ENCODE results near the gene ACADSB. TPM values are rescaled to one million over a fixed set of nuclear protein-coding genes. Genes with fewer than 3 reads are reported as not detected.

Gene ACADSB
- total and polyA plus RNA-seq, 5 donors, result 19.5 to 90.9 (median 70.4) TPM

- Histone ChIP-seq H3K27ac (ENCODE audit: low read length) (no peak overlapping the region), H3K27me3 (ENCODE audit: control insufficient read depth, insufficient read depth) (no peaks in the 10 kb centered on the region), H3K9me3 (ENCODE audit: control insufficient read depth, low read length) (no peaks in the 10 kb centered on the region), H3K4me1 (ENCODE audit: control insufficient read depth, insufficient read depth, low read length) (no peaks in the 10 kb centered on the region), H3K4me3 (ENCODE audit: low read length) (no peak overlapping the region)
- 60% methylated on average over 7 of the region's 7 CpGs for WGBS
- no peak for DNase-seq
- intact Hi-C loops (cut with DNase I), result no loop called here
- no peak for ATAC-seq
Measured at GRCh38 chr10:123081896-123082295, 73.1 kb downstream of the ACADSB start.

GRCh38 chr10:123083811-123084210 lies 75.0 kb downstream of the ACADSB start:
- no peak for DNase-seq
- WGBS, result 77% methylated on average over 6 of the region's 6 CpGs
- H3K27ac ChIP-seq (ENCODE audit: low read length), result no peak overlapping the region
- H3K4me3 ChIP-seq (ENCODE audit: low read length), result no peak overlapping the region
- H3K9me3 ChIP-seq (ENCODE audit: control insufficient read depth, low read length), result no peaks in the 10 kb centered on the region
- intact Hi-C loops (cut with DNase I), result no loop called here
- no peak for ATAC-seq
- no peaks in the 10 kb centered on the region for H3K27me3 ChIP-seq (ENCODE audit: control insufficient read depth, insufficient read depth)
- H3K4me1 ChIP-seq (ENCODE audit: control insufficient read depth, insufficient read depth, low read length), result no peaks in the 10 kb centered on the region

- H3K27ac ChIP-seq (ENCODE audit: low read length), result no peak overlapping the region
- no peaks in the 10 kb centered on the region for H3K4me1 ChIP-seq (ENCODE audit: control insufficient read depth, insufficient read depth, low read length)
- DNase-seq, result no peak
- H3K4me3 ChIP-seq (ENCODE audit: low read length), result no peak overlapping the region
- H3K27me3 ChIP-seq (ENCODE audit: control insufficient read depth, insufficient read depth), result no peaks in the 10 kb centered on the region
- ATAC-seq, result no peak
- WGBS, result 82% methylated on average over 7 of the region's 7 CpGs
- H3K9me3 ChIP-seq (ENCODE audit: control insufficient read depth, low read length), result no peaks in the 10 kb centered on the region
- intact Hi-C loops (cut with DNase I), result no loop called here
Measured at GRCh38 chr10:123086281-123086680, 77.5 kb downstream of the ACADSB start.

GRCh38 chr10:123087348-123087747 lies 78.5 kb downstream of the ACADSB start:
- Histone ChIP-seq H3K27me3 (ENCODE audit: control insufficient read depth, insufficient read depth) (no peaks in the 10 kb centered on the region), H3K27ac (ENCODE audit: low read length) (no peak overlapping the region), H3K9me3 (ENCODE audit: control insufficient read depth, low read length) (no peaks in the 10 kb centered on the region), H3K4me3 (ENCODE audit: low read length) (no peak overlapping the region), H3K4me1 (ENCODE audit: control insufficient read depth, insufficient read depth, low read length) (no peaks in the 10 kb centered on the region)
- ATAC-seq (no peak), DNase-seq (no peak)
- WGBS, result 89% methylated on average over 4 of the region's 4 CpGs
- intact Hi-C loops (cut with DNase I), result no loop called here

DNA sequence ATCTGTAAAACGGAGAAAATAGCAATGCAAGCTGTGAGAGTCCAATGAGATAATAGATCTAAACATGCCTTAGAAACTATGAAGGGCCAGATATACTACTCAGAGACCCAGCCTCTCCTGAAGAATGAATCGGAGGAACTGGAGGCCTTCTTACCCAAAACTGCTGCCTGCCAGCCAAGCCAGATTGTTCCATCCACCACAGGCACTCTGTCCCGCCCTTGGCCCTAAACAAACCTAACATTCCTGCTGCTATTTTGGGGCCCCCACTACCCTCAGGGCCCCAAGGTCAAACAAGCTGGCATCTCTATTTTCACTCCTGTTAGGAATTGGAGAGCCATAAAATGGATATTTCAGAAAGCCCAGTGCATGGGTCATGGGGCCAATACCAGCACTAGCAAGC lies 79.0 kb downstream of the ACADSB start:
- Histone ChIP-seq H3K27ac (ENCODE audit: low read length) (no peak overlapping the region), H3K27me3 (ENCODE audit: control insufficient read depth, insufficient read depth) (no peaks in the 10 kb centered on the region), H3K4me1 (ENCODE audit: control insufficient read depth, insufficient read depth, low read length) (no peaks in the 10 kb centered on the region), H3K9me3 (ENCODE audit: control insufficient read depth, low read length) (no peaks in the 10 kb centered on the region), H3K4me3 (ENCODE audit: low read length) (no peak overlapping the region)
- ATAC-seq (no peak), DNase-seq (no peak)
- 60% methylated on average over 3 of the region's 3 CpGs for WGBS
- intact Hi-C loops (cut with DNase I), result no loop called here

DNA sequence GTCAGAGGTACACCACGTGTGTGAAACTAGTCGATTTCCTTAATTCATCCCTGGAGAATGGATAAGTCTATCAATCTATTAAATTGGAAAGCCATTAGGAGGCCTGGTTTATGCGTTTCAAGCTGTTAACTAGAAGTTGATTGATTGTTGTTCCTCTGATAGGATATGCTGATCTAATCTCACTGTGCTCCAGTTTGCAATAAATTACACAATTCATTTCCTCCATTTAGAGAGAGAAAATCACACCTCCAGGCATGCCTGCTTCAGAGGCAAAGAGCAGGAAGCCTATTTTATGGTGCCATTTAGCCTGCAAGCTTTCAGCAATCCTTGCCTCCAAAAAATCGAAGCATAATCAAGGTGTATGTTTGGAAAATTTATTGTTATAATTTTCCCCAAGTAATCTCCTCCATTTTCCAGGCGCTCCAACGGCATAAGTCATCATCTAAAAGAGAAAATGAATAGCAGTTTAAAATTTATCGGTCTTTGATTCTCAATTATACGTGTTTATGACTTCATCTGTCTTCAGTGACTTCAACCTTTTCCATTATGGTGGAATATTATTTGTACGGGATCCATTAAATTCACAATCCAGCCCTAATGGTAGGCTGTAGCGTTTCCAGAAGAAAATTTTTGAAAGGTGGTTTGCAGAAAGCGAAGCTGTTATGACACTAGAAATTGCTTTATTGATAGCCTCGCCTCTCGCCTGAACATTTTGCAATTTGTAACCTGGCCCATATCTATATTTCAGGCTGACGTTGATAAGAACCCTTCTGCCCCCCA lies 84.0 kb downstream of the ACADSB start:
- no peak overlapping the region for H3K4me3 ChIP-seq (ENCODE audit: low read length)
- H3K27ac ChIP-seq (ENCODE audit: low read length), result no peak overlapping the region
- ATAC-seq (no peak), DNase-seq (no peak)
- intact Hi-C loops (cut with DNase I), result no loop called here
- H3K9me3 ChIP-seq (ENCODE audit: control insufficient read depth, low read length), result no peaks in the 10 kb centered on the region
- H3K27me3 ChIP-seq (ENCODE audit: control insufficient read depth, insufficient read depth), result no peaks in the 10 kb centered on the region
- 73% methylated on average over 14 of the region's 14 CpGs for WGBS
- H3K4me1 ChIP-seq (ENCODE audit: control insufficient read depth, insufficient read depth, low read length), result no peaks in the 10 kb centered on the region

- intact Hi-C loops (cut with DNase I), result no loop called here
- Histone ChIP-seq H3K27me3 (ENCODE audit: control insufficient read depth, insufficient read depth) (no peaks in the 10 kb centered on the region), H3K4me3 (ENCODE audit: low read length) (no peak overlapping the region), H3K4me1 (ENCODE audit: control insufficient read depth, insufficient read depth, low read length) (no peaks in the 10 kb centered on the region), H3K9me3 (ENCODE audit: control insufficient read depth, low read length) (no peaks in the 10 kb centered on the region), H3K27ac (ENCODE audit: low read length) (no peak overlapping the region)
- WGBS, result 66% methylated on average over 4 of the region's 4 CpGs
- ATAC-seq, result no peak
- no peak for DNase-seq
Measured at GRCh38 chr10:123093489-123093888, 84.7 kb downstream of the ACADSB start.

GRCh38 chr10:123096452-123096851 lies 87.6 kb downstream of the ACADSB start:
- WGBS, result 67% methylated on average over 5 of the region's 5 CpGs
- ATAC-seq (no peak), DNase-seq (no peak)
- intact Hi-C loops (cut with DNase I), result no loop called here
- H3K4me1 ChIP-seq (ENCODE audit: control insufficient read depth, insufficient read depth, low read length), result no peaks in the 10 kb centered on the region
- H3K27ac ChIP-seq (ENCODE audit: low read length), result no peak overlapping the region
- H3K9me3 ChIP-seq (ENCODE audit: control insufficient read depth, low read length), result no peaks in the 10 kb centered on the region
- no peak overlapping the region for H3K4me3 ChIP-seq (ENCODE audit: low read length)
- no peaks in the 10 kb centered on the region for H3K27me3 ChIP-seq (ENCODE audit: control insufficient read depth, insufficient read depth)

DNA sequence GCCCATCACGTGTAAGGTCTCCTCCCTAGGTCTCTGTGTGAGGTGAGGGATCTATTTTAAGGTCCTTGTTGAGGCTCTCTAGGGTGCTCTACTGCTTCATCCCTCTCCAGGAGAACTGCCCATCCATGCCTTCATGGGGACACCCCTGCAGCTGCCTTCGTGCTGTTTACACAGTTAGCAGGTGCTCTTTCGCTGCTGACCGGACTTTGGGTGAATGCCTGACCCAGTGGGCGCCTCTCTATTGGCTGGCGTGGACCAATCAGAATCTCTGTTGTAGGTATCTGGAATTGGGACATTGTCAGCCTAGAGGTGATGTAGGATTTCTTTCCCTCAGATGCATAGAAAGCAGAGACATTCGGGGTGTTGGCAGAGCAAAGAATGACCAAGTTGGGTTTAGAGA lies 88.2 kb downstream of the ACADSB start:
- H3K4me3 ChIP-seq (ENCODE audit: low read length), result no peak overlapping the region
- intact Hi-C loops (cut with DNase I), result no loop called here
- DNase-seq (no peak), ATAC-seq (no peak)
- no peaks in the 10 kb centered on the region for H3K4me1 ChIP-seq (ENCODE audit: control insufficient read depth, insufficient read depth, low read length)
- 77% methylated on average over 7 of the region's 7 CpGs for WGBS
- H3K27ac ChIP-seq (ENCODE audit: low read length), result no peak overlapping the region
- H3K9me3 ChIP-seq (ENCODE audit: control insufficient read depth, low read length), result no peaks in the 10 kb centered on the region
- H3K27me3 ChIP-seq (ENCODE audit: control insufficient read depth, insufficient read depth), result no peaks in the 10 kb centered on the region

DNA sequence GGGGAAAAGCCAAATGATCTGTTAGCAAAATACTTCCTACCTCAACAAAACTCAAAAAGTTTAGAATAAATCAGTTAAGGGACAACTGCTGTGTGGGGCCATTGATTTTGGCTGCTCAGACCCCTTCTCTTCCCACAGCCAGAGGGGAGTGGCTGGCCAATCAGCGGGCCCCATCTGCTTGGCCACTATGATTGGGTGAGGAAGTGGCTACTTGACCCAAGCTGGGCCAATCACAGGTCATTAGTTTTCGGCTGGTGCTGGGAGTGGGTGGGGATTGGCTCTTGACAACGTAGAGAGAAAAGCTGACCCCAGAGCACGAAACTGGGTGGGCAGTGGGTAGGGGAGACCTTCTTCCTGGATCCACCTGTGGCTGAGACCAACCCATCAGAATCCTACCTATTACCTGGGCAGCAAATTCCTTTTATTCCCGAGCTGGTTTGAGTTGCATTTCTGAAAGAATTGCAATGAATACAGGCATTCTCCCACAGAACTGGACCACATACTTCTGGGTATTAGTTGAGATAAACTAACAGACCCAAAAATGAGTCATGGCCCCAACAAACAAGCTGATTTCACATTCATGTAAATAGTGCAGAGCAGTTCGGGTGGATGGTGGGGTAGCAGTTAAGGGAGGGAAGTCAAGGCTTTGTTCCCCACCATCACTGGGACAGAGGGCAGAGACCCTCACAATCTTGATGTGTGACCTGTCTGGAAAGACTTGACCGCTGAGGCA lies 91.4 kb downstream of the ACADSB start:
- ATAC-seq, result no peak
- Histone ChIP-seq H3K4me1 (ENCODE audit: control insufficient read depth, insufficient read depth, low read length) (no peaks in the 10 kb centered on the region), H3K27me3 (ENCODE audit: control insufficient read depth, insufficient read depth) (no peaks in the 10 kb centered on the region), H3K9me3 (ENCODE audit: control insufficient read depth, low read length) (no peaks in the 10 kb centered on the region), H3K4me3 (ENCODE audit: low read length) (no peak overlapping the region), H3K27ac (ENCODE audit: low read length) (no peak overlapping the region)
- intact Hi-C loops (cut with DNase I), result no loop called here
- 67% methylated on average over 7 of the region's 7 CpGs for WGBS
- DNase-seq, result no peak

GRCh38 chr10:123101872-123102271 lies 93.1 kb downstream of the ACADSB start:
- ATAC-seq (no peak), DNase-seq (no peak)
- Histone ChIP-seq H3K4me1 (ENCODE audit: control insufficient read depth, insufficient read depth, low read length) (no peaks in the 10 kb centered on the region), H3K27me3 (ENCODE audit: control insufficient read depth, insufficient read depth) (no peaks in the 10 kb centered on the region), H3K9me3 (ENCODE audit: control insufficient read depth, low read length) (no peaks in the 10 kb centered on the region), H3K4me3 (ENCODE audit: low read length) (no peak overlapping the region), H3K27ac (ENCODE audit: low read length) (no peak overlapping the region)
- intact Hi-C loops (cut with DNase I), result no loop called here
- 60% methylated on average over 9 of the region's 9 CpGs for WGBS
